ENCODE measurements around the gene CCDC14. TPM values are rescaled to one million over a fixed set of nuclear protein-coding genes. Genes with fewer than 3 reads are reported as not detected.

Gene CCDC14
- polyA plus RNA-seq, 3 donors: 1.1 to 37.2 (median 4.0) TPM

- H3K9ac ChIP-seq (ENCODE audit: insufficient read depth, low read length, poor library complexity, severe bottlenecking): no peak overlapping the region
- no peak overlapping the region for H3K4me2 ChIP-seq (replicated peaks; ENCODE audit: extremely low read depth, low read length, poor library complexity, severe bottlenecking)
- Mint-ChIP-seq H3K4me3 (no peak overlapping the region), H3K27ac (no peak overlapping the region), H3K9me3 (no peaks in the 10 kb centered on the region), H3K36me3 (peaks cover 49 to 67% of the 10 kb centered on the region in 2 donors), H3K4me1 (no peaks in the 10 kb centered on the region), H3K27me3 (ENCODE audit: low read depth in 3 of 3) (no peaks in the 10 kb centered on the region)
- H3K9me3 ChIP-seq (replicated peaks in 1 of 2; ENCODE audit: control insufficient read depth in 1 of 2, insufficient read depth in 1 of 2, low read length in 2 of 2): no peaks in the 10 kb centered on the region
- no peaks in the 10 kb centered on the region for H3K27me3 ChIP-seq (ENCODE audit: control insufficient read depth in 2 of 2, insufficient read depth in 2 of 2, low read length in 2 of 2)
- intact Hi-C loops (cut with micrococcal nuclease): no loop called here
- H4K20me1 ChIP-seq (ENCODE audit: insufficient read depth, low read length): no peaks in the 10 kb centered on the region
- no peak overlapping the region for H3K27ac ChIP-seq (ENCODE audit: low read depth in 1 of 2, low read length in 2 of 2)
- H3K4me3 ChIP-seq (replicated peaks in 1 of 3; ENCODE audit: low read depth in 2 of 3, low read length in 3 of 3): no peak overlapping the region
- no peaks in the 10 kb centered on the region for H3K79me2 ChIP-seq (ENCODE audit: insufficient read depth, low read length)
- whole genome bisulfite sequencing (ENCODE audit: insufficient coverage): 100% methylated on average over 1 of the region's 9 CpGs
- TF ChIP-seq CTCF (IDR thresholded peaks at IDR 0.05): no peak
- H3K4me1 ChIP-seq (ENCODE audit: control insufficient read depth in 1 of 2, insufficient read depth in 2 of 2, low read length in 2 of 2): no peaks in the 10 kb centered on the region
- DNase-seq: no peak
- peaks cover 37 to 73% of the 10 kb centered on the region in 2 donors for H3K36me3 ChIP-seq (replicated peaks in 1 of 2; ENCODE audit: control insufficient read depth in 1 of 2, insufficient read depth in 2 of 2, low read length in 2 of 2)
- no peak overlapping the region for H2AFZ ChIP-seq (ENCODE audit: insufficient read depth, low read depth, low read length, poor library complexity, severe bottlenecking)
These were observed 12.6 kb downstream of the CCDC14 start for GRCh38 chr3:123948449-123948848.

GRCh38 chr3:123947482-123947881, 13.5 kb downstream of the CCDC14 start:
- peaks cover 34 to 71% of the 10 kb centered on the region in 2 donors for H3K36me3 ChIP-seq (replicated peaks in 1 of 2; ENCODE audit: control insufficient read depth in 1 of 2, insufficient read depth in 2 of 2, low read length in 2 of 2)
- no peaks in the 10 kb centered on the region for H3K9me3 ChIP-seq (replicated peaks in 1 of 2; ENCODE audit: control insufficient read depth in 1 of 2, insufficient read depth in 1 of 2, low read length in 2 of 2)
- no peak overlapping the region for H2AFZ ChIP-seq (ENCODE audit: insufficient read depth, low read depth, low read length, poor library complexity, severe bottlenecking)
- no peak overlapping the region for H3K4me3 ChIP-seq (replicated peaks in 1 of 3; ENCODE audit: low read depth in 2 of 3, low read length in 3 of 3)
- Mint-ChIP-seq H3K9me3 (no peaks in the 10 kb centered on the region), H3K27me3 (ENCODE audit: low read depth in 3 of 3) (no peaks in the 10 kb centered on the region), H3K36me3 (peaks cover 45 to 63% of the 10 kb centered on the region in 2 donors), H3K27ac (no peak overlapping the region), H3K4me3 (no peak overlapping the region), H3K4me1 (no peaks in the 10 kb centered on the region)
- intact Hi-C loops (cut with micrococcal nuclease): no loop called here
- no peak for TF ChIP-seq CTCF (IDR thresholded peaks at IDR 0.05)
- no peak for DNase-seq
- no peak overlapping the region for H3K27ac ChIP-seq (ENCODE audit: low read depth in 1 of 2, low read length in 2 of 2)
- H3K4me1 ChIP-seq (ENCODE audit: control insufficient read depth in 1 of 2, insufficient read depth in 2 of 2, low read length in 2 of 2): no peaks in the 10 kb centered on the region
- no peaks in the 10 kb centered on the region for H4K20me1 ChIP-seq (ENCODE audit: insufficient read depth, low read length)
- no peaks in the 10 kb centered on the region for H3K27me3 ChIP-seq (ENCODE audit: control insufficient read depth in 2 of 2, insufficient read depth in 2 of 2, low read length in 2 of 2)
- H3K4me2 ChIP-seq (replicated peaks; ENCODE audit: extremely low read depth, low read length, poor library complexity, severe bottlenecking): no peak overlapping the region
- H3K9ac ChIP-seq (ENCODE audit: insufficient read depth, low read length, poor library complexity, severe bottlenecking): no peak overlapping the region
- no peaks in the 10 kb centered on the region for H3K79me2 ChIP-seq (ENCODE audit: insufficient read depth, low read length)

All from CD14-positive monocyte (primary cell).